NB4 (cell line): ENCODE results near the gene RBM18.

ENCODE experiments used
- DNase-seq: peaks from one replicate; pipeline ENCODE4 v3.0.0; 2010; ENCODE audit warnings: low read depth
- H3K4me3 ChIP-seq: one replicate; pipeline ENCODE4 v1.5.1; 2011; ENCODE audit warnings: mild to moderate bottlenecking, low read depth, low read length, moderate library complexity
- MYC ChIP-seq: IDR thresholded peaks from 2 replicates; pipeline ENCODE4 v1.6.1; 2011; ENCODE audit warnings: low read depth, low read length
- POLR2A ChIP-seq: IDR thresholded peaks from 2 replicates; pipeline ENCODE4 v1.6.1; 2011; ENCODE audit warnings: mild to moderate bottlenecking; ENCODE audit not compliant: insufficient read length; ENCODE audit errors: extremely low read depth
- TF ChIP-seq, protein P1 (sequence below): IDR thresholded peaks from one replicate; pipeline ENCODE4 v1.5.1; 2012; ENCODE audit warnings: low read depth, low read length
- TF ChIP-seq, protein P2 (sequence below): IDR thresholded peaks from 2 replicates; pipeline ENCODE4 v1.6.1; 2011; ENCODE audit warnings: low read depth, low read length

Gene RBM18

GRCh38 chr9:122264360-122265148, at the start of gene RBM18, which contains the start of gene MRRF:
TSS of gene RBM18 (minus strand) at chr9:122264840. CDS start at chr9:122261492, 3,348 bp downstream.
TSS of gene MRRF (plus strand) at chr9:122264882. CDS start at chr9:122270892, 6,010 bp downstream.
- H3K4me3 ChIP-seq = peak within 1 kb of the TSS; percentile 97
- TF ChIP-seq, protein P1, sequence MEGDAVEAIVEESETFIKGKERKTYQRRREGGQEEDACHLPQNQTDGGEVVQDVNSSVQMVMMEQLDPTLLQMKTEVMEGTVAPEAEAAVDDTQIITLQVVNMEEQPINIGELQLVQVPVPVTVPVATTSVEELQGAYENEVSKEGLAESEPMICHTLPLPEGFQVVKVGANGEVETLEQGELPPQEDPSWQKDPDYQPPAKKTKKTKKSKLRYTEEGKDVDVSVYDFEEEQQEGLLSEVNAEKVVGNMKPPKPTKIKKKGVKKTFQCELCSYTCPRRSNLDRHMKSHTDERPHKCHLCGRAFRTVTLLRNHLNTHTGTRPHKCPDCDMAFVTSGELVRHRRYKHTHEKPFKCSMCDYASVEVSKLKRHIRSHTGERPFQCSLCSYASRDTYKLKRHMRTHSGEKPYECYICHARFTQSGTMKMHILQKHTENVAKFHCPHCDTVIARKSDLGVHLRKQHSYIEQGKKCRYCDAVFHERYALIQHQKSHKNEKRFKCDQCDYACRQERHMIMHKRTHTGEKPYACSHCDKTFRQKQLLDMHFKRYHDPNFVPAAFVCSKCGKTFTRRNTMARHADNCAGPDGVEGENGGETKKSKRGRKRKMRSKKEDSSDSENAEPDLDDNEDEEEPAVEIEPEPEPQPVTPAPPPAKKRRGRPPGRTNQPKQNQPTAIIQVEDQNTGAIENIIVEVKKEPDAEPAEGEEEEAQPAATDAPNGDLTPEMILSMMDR = no peak
- TF ChIP-seq POLR2A (peak; percentile 82), MYC (peak; percentile 98)
- TF ChIP-seq, protein P2, sequence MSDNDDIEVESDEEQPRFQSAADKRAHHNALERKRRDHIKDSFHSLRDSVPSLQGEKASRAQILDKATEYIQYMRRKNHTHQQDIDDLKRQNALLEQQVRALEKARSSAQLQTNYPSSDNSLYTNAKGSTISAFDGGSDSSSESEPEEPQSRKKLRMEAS = peak; percentile 90

GRCh38 chr9:122314165-122314564, 49.5 kb upstream of the RBM18 start:
- no peak for DNase-seq
- TF ChIP-seq, protein P1 = no peak
- TF ChIP-seq, protein P2 = no peak
- no peak for TF ChIP-seq POLR2A
- TF ChIP-seq MYC = no peak
- no peak overlapping the region for H3K4me3 ChIP-seq

More at GRCh38 chr9:122264360-122265148, at the start of gene RBM18, which contains the start of gene MRRF:
- DNase-seq = peak; percentile 95

DNA sequence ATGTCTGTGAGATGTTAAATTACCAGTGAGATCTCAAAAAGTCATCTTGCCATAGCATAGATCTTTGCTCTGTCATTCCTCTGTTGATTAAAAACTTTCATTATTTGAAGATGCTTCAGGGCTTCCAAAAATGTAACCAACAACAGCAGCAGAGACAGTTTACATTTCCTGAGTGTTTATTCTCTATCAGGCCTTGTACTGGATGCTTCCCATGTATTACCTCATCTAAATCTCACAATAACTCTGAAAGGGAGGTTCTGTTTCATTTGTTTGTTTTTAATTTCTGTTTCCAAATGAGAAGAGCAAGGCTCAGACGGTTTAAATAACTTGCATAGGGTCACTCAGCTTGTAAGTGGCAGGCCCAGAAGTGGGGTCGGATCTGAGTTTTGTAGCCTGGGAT, 45.2 kb upstream of the RBM18 start:
- TF ChIP-seq MYC = no peak
- TF ChIP-seq, protein P2 = no peak
- TF ChIP-seq POLR2A = no peak
- TF ChIP-seq, protein P1 = no peak
- no peak overlapping the region for H3K4me3 ChIP-seq
- no peak for DNase-seq

DNA sequence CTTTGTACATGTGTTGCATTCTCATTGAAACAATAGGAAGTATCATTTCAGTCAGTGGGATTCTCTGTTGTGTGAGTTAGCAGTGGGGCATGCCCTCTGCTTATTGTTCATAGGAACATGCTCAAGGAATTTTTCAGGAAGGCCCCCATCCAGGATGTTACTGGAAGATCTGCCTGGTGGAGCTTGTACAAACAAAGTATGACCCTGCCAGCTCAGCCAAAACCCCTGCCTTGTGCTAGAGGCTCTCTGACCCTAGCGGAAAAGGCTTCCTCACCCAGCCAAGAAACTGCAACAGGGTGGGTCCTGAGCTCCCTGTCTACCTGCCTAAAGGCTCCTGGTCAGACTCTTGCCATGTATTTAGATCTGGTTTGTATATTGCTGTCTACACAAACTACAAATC, 43.3 kb upstream of the RBM18 start:
- TF ChIP-seq, protein P1 = no peak
- no peak for TF ChIP-seq POLR2A
- TF ChIP-seq, protein P2 = no peak
- no peak for TF ChIP-seq MYC
- no peak overlapping the region for H3K4me3 ChIP-seq
- no peak for DNase-seq

DNA sequence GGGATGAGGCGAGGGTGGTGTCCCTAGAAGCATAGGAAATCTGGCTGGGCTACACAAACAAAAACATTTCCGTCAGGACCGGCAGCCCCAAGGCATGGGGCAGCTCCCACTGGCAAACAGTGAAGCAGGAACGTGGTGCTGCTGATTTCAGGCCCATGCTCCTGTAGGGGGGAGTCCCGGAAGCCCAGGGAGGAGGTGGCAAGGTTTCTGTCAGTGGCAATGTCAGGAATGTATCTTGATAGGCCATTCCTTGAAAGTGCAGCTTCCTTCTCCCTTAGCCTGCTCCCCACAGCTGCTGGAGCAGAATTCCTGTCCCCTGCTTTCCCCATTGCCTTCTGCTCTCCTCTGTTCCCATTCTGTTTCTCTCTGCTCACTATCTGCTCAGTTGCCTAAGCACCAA, 42.4 kb upstream of the RBM18 start:
- TF ChIP-seq POLR2A (no peak), MYC (no peak)
- TF ChIP-seq, protein P1 = no peak
- TF ChIP-seq, protein P2 = no peak
- no peak overlapping the region for H3K4me3 ChIP-seq
- no peak for DNase-seq
